Panc1 (cell line): Measurements from ENCODE around the gene DLGAP1. TPM values are rescaled to one million over a fixed set of nuclear protein-coding genes. Genes with fewer than 3 reads are reported as not detected.

ENCODE experiments used
- ATAC-seq: fragments of 200-7000 bp; cut with Tn5 transposase; 2 replicates; pipeline ENCODE4 v1.9.1; 2020; ENCODE audit warnings: mild to moderate bottlenecking, moderate library complexity
- BruUV-seq: library from RNA; stranded (reverse); fragments of 400-500 nt; replicated peaks from 2 replicates; lab custom pipeline; 2021; lab: Mats Ljungman, UMichigan
- CTCF ChIA-PET: fragments of 300-600 bp; sonication (Branson Sonifier 250); formaldehyde crosslinking; loops from one replicate; lab custom pipeline; 2022; ENCODE audit warnings: antibody characterized with exemption; lab: Charles Lee
- POLR2A ChIA-PET: fragments of 300-600 bp; sonication (Branson Sonifier 250); formaldehyde crosslinking; loops from one replicate; lab custom pipeline; 2022; ENCODE audit warnings: antibody characterized with exemption; lab: Charles Lee
- DNase-seq: peaks from one replicate; pipeline ENCODE4 v3.0.0-alpha.2; 2010; ENCODE audit warnings: low read depth, low spot score
- H3K27ac ChIP-seq: 2 replicates; pipeline ENCODE4 v1.5.1; 2011; ENCODE audit warnings: mild to moderate bottlenecking, low read length, inconsistent platforms
- H3K27me3 ChIP-seq: fragments of 200-500 bp; sonication (Bioruptor generic); 2 replicates; pipeline ENCODE4 v1.6.0; 2014; ENCODE audit warnings: low read length, inconsistent platforms; ENCODE audit not compliant: control insufficient read depth, insufficient read depth
- H3K36me3 ChIP-seq: fragments of 200-500 bp; sonication (Bioruptor generic); 2 replicates; pipeline ENCODE4 v1.5.1; 2014; ENCODE audit warnings: inconsistent platforms, mild to moderate bottlenecking, low read length, moderate library complexity; ENCODE audit not compliant: control insufficient read depth, insufficient read depth
- H3K4me1 ChIP-seq: 2 replicates; pipeline ENCODE4 v1.5.1; 2011; ENCODE audit warnings: inconsistent platforms, mild to moderate bottlenecking, low read length, moderate library complexity; ENCODE audit not compliant: control insufficient read depth, insufficient read depth
- H3K4me3 ChIP-seq, 2 experiments: 2 replicates each; pipeline ENCODE4 v1.5.1; 2011 to 2012; ENCODE audit warnings: low read depth in 2 of 2, low read length in 2 of 2, mild to moderate bottlenecking in 2 of 2, inconsistent platforms in 1 of 2, moderate library complexity in 1 of 2
- H3K9me3 ChIP-seq: fragments of 200-500 bp; sonication (Bioruptor generic); 2 replicates; pipeline ENCODE4 v1.5.1; 2014; ENCODE audit warnings: low read depth, mild to moderate bottlenecking, inconsistent platforms, low read length, moderate library complexity; ENCODE audit not compliant: control insufficient read depth, insufficient read depth
- CTCF ChIP-seq: fragments of 450-650 bp; IDR thresholded peaks from 2 replicates; pipeline ENCODE4 v1.5.1; 2017; ENCODE audit warnings: mild to moderate bottlenecking
- POLR2AphosphoS5 ChIP-seq: IDR thresholded peaks from 2 replicates; pipeline ENCODE4 v1.6.1; 2012; ENCODE audit warnings: mild to moderate bottlenecking, low read depth, low read length, moderate library complexity
- REST ChIP-seq, 2 experiments: IDR thresholded peaks; 2 replicates each; pipeline ENCODE4 v1.6.1; 2011 to 2012; ENCODE audit warnings: low read depth in 2 of 2, control low read depth in 1 of 2, low read length in 1 of 2, mild to moderate bottlenecking in 1 of 2, moderate library complexity in 1 of 2; ENCODE audit not compliant: insufficient read depth in 1 of 2
- SIN3A ChIP-seq: IDR thresholded peaks from 2 replicates; pipeline ENCODE4 v1.6.1; 2012; ENCODE audit warnings: low read depth, mild to moderate bottlenecking, low read length, moderate library complexity, borderline replicate concordance; ENCODE audit not compliant: insufficient read depth
- TCF7L2 ChIP-seq: IDR thresholded peaks from 2 replicates; pipeline ENCODE4 v1.6.1; 2011; ENCODE audit warnings: mild to moderate bottlenecking, low read depth, low read length, inconsistent platforms
- in situ Hi-C: cut with HindIII; loops from 2 replicates; pipeline ENCODE4 v1.10.0; 2016; ENCODE audit warnings: low sequenced_read_pairs, low pct_unique_long_range_greater_than_20kb
- intact Hi-C: fragments of 100-400 bp; cut with micrococcal nuclease; formaldehyde crosslinking; loops from one replicate; pipeline ENCODE4 v1.10.0; 2022; ENCODE audit not compliant: unreplicated experiment
- total RNA-seq: library from RNA; stranded (reverse); gene quantifications from one replicate; pipeline ENCODE4 v1.2.1, GENCODE V29; 2021; ENCODE audit not compliant: unreplicated experiment

The DLGAP1 gene
- total RNA-seq, 1 experiment from 2014 or later: 1.8 TPM

- TF ChIP-seq REST (IDR thresholded peaks at IDR 0.05; ENCODE audit: insufficient read depth in 1 of 2, low read depth in 2 of 2, low read length in 1 of 2) (no peak), SIN3A (no peak), TCF7L2 (no peak), POLR2AphosphoS5 (no peak), CTCF (no peak)
- DNase-seq (no peak), ATAC-seq (no peak)
- intact Hi-C loops (loop anchor here (5.0 kb wide), 1 partner anchor 44 kb away; no protein-coding TSS in a partner anchor), in situ Hi-C loops (no loop called here)
- H3K36me3 ChIP-seq: no peaks in the 10 kb centered on the region
- H3K9me3 ChIP-seq: no peaks in the 10 kb centered on the region
- no peaks in the 10 kb centered on the region; the same call in 1 of the 2 replicates for H3K4me1 ChIP-seq
- no peak overlapping the region for H3K4me3 ChIP-seq
- ChIA-PET POLR2A (no interaction called here), CTCF (no interaction called here)
- no peaks in the 10 kb centered on the region for H3K27me3 ChIP-seq
- H3K27ac ChIP-seq: no peak overlapping the region
- BruUV-seq: no TSS peak
Observed at GRCh38 chr18:4102901-4103300, 352.2 kb downstream of the DLGAP1 start.

- Histone ChIP-seq H3K4me3 (no peak overlapping the region), H3K27ac (no peak overlapping the region), H3K36me3 (no peaks in the 10 kb centered on the region), H3K27me3 (no peaks in the 10 kb centered on the region), H3K4me1 (no peaks in the 10 kb centered on the region), H3K9me3 (no peaks in the 10 kb centered on the region)
- no TSS peak for BruUV-seq
- ChIA-PET POLR2A (no interaction called here), CTCF (no interaction called here)
- no peak for ATAC-seq
- TF ChIP-seq SIN3A: no peak
- TF ChIP-seq REST (IDR thresholded peaks at IDR 0.05; ENCODE audit: insufficient read depth in 1 of 2, low read depth in 2 of 2, low read length in 1 of 2): no peak
- no peak for TF ChIP-seq POLR2AphosphoS5
- no peak for TF ChIP-seq TCF7L2
- TF ChIP-seq CTCF: no peak
- intact Hi-C loops (loop anchor here (5.0 kb wide), 1 partner anchor 46 kb away; no protein-coding TSS in a partner anchor), in situ Hi-C loops (no loop called here)
- DNase-seq: no peak
Observed at GRCh38 chr18:4101009-4101408, 354.1 kb downstream of the DLGAP1 start.
